ENCODE measurements around the gene AGPAT2.

DNA sequence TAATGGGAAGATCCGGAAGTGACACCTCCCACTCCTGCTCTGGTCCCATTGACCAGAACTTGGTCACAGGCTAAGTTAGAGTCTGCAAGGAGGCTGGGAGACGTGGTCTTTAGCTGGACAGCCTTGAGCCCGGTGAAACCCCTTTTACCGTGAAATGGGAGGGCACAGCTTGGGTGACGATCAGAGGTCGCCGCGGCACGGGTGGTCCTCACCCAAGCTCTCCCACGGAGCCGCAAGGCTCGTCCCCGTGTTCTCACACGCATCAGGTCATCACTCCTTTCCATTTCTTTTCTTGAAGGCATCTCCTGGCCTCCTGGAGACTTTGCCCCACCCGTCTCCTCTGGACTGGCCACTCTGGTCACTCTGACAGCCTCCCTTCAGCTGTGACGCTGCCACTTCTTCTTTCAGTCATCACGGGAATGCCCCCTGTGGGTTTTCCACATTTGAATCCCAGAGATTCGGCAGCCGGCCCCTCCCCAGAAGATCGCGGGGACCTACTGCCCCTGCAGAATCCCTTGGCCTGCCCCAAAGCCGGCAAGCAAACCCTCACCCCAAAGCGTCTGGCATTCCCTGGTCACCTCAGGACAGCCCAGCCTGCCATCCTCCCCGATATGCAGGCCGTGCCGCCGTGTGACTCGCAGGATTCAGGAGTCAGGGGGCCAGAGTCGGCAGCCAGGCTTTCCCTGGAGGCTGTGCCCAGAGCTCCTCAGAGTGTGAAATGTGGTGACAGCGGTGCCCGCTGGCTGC, 43.5 kb downstream of the AGPAT2 start:
- no peak for TF ChIP-seq EZH2phosphoT487 (IDR thresholded peaks at IDR 0.05; ENCODE audit: low read depth, severe bottlenecking, unreplicated experiment)
- TF ChIP-seq, protein P1, sequence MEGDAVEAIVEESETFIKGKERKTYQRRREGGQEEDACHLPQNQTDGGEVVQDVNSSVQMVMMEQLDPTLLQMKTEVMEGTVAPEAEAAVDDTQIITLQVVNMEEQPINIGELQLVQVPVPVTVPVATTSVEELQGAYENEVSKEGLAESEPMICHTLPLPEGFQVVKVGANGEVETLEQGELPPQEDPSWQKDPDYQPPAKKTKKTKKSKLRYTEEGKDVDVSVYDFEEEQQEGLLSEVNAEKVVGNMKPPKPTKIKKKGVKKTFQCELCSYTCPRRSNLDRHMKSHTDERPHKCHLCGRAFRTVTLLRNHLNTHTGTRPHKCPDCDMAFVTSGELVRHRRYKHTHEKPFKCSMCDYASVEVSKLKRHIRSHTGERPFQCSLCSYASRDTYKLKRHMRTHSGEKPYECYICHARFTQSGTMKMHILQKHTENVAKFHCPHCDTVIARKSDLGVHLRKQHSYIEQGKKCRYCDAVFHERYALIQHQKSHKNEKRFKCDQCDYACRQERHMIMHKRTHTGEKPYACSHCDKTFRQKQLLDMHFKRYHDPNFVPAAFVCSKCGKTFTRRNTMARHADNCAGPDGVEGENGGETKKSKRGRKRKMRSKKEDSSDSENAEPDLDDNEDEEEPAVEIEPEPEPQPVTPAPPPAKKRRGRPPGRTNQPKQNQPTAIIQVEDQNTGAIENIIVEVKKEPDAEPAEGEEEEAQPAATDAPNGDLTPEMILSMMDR (IDR thresholded peaks at IDR 0.05; ENCODE audit: poor library complexity), result no peak
